ENCODE measurements around the gene KRT33A.

KRT33A gene

DNA sequence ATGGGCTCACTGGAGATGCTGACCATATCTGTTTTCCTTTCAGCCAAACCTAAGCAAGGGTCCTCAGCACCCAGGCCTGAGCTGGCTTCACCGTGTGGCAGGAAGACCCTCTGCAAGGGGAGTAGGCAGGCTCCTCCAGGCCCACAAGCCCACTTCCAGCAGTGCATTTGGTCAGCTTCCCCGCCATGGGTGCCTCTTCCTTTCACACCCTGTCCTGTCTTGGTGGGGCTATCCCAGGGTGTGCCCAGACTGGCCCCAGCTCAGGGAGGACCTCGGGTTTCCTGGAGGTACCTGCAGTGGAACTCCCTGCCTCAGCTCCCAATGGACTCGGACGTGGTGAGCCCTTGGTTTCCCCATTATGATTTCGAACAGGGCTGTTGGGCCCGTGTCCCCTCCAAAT, 22.4 kb downstream of the KRT33A start:
- TF ChIP-seq, protein P1, sequence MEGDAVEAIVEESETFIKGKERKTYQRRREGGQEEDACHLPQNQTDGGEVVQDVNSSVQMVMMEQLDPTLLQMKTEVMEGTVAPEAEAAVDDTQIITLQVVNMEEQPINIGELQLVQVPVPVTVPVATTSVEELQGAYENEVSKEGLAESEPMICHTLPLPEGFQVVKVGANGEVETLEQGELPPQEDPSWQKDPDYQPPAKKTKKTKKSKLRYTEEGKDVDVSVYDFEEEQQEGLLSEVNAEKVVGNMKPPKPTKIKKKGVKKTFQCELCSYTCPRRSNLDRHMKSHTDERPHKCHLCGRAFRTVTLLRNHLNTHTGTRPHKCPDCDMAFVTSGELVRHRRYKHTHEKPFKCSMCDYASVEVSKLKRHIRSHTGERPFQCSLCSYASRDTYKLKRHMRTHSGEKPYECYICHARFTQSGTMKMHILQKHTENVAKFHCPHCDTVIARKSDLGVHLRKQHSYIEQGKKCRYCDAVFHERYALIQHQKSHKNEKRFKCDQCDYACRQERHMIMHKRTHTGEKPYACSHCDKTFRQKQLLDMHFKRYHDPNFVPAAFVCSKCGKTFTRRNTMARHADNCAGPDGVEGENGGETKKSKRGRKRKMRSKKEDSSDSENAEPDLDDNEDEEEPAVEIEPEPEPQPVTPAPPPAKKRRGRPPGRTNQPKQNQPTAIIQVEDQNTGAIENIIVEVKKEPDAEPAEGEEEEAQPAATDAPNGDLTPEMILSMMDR (IDR thresholded peaks at IDR 0.05; ENCODE audit: borderline replicate concordance, insufficient read depth, low read depth, low read length) = no peak
- H3K4me3 ChIP-seq (ENCODE audit: low read depth, low read length) = no peak overlapping the region

DNA sequence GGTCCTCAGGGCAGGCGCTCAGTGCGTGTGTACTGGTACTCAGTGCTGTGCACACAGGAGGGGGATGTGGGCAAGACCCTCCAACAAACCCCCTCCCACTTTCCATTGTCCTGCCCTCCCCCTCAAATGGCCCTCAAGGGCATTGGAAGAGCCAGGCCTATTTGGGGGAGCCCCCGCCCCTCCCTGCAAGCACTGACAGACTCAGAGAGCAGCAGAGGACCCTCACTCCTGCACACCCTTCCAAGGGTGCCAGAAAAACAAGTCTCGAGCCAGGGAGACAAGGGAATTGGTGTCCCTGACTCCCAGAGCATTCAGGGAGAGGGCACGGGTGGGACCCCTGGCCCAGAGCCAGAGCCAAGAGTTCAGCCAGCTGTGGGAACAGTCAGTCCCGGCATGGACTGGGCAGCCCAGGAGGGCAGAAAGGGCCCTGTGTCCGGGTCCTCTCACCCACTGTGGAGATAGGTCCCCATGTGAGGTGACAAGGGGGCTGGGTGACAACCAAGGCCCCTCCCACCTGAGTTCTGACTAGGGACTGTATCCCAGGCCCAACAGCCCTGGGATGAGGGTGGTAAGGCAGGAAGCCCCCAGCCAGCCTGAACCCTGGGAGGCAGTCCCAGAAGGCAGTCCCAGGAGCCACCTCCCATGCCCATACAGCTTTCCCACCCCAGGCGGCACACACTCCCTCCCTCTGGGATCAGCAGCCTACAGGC, 23.1 kb downstream of the KRT33A start:
- no peak overlapping the region for H3K4me3 ChIP-seq (ENCODE audit: low read depth, low read length)
- TF ChIP-seq, protein P1 (IDR thresholded peaks at IDR 0.05; ENCODE audit: borderline replicate concordance, insufficient read depth, low read depth, low read length) = no peak

DNA sequence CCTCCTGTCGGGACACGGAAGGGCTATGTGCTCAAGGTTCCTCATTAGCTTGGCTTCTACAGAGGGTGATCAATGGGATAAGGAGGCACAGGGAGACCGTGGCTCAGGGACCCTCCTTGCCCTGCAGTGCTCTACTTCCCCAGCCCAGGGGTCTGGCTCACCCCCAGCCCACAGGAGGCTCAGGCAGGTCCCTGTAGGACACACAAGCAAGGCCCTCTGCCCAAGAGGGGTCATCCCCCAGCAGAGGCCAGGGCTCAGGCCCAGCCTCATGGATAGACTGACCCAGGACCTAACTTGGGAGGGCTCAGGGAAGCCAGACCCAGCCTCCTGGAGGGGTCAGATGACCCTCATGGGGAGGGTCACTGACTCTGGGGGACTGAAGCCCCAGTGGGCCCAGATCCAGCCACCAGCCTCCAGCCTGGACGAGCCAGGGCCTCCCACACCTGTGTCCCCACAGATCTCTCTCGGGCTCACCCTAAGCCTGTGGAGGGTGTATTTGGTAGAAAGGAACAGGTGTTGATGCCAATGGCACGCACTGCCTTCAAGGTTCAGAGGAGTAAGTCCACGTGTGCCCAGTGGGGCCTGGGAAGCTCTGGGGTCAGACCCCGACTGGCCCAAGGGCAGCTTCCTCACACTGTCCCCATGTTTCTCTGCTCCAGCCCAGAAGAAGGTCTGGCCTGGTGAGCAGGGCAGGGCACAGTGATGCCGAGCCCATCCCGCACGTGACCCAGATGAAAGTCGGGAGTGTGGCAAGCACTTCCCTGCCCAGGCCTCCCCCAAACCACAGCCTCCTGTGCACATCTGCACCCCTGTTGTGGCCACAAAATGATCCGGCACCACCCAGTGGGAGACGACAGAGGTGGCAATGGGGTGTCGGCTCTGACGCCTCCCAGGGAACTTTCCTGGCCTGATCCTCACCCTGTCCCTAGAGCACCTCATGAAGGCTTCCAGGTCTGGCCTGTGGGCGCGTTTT, 24.2 kb downstream of the KRT33A start:
- TF ChIP-seq, protein P1 (IDR thresholded peaks at IDR 0.05; ENCODE audit: borderline replicate concordance, insufficient read depth, low read depth, low read length) = no peak
- no peak overlapping the region for H3K4me3 ChIP-seq (ENCODE audit: low read depth, low read length)

DNA sequence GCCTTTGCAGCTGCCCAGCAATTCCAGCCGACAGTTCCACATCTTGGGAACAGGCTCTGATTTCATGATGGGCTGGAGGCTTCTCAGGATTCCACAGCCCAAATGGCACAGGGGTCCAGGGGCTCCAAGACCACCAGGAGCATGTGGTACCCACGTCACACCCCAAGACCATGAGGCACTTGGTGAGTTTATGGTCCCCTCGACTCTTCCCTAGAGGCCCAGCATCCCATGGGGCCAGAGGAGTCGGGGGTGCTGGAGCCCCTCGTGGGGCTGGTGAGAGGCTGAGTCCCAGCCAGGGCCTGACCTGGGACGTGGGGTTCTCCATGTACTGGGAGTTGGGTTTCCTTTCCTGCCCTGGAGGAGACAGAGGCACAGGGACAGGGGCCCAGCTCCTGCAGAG, 25.0 kb downstream of the KRT33A start:
- TF ChIP-seq, protein P1 (IDR thresholded peaks at IDR 0.05; ENCODE audit: borderline replicate concordance, insufficient read depth, low read depth, low read length) = no peak
- H3K4me3 ChIP-seq (ENCODE audit: low read depth, low read length) = no peak overlapping the region

DNA sequence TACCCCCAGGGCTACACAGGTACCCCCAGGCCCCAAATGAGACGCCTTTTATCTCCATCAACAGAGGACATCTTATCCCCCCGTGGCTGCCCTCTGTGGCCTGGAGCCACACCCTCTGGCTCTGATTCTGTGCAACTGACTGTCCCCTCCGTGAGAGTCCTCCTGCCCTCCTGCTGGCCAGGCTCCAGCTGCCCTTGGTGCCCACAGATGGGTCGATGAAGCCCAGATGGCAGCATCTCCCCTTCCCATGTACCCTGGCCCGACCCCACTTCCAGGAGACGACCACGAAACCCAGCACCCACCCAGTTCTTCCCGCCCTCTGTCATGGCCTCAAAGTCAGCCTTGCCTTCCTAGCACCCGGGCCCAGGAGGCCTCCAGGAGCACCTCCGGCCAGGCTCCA, 25.5 kb downstream of the KRT33A start:
- no peak overlapping the region for H3K4me3 ChIP-seq (ENCODE audit: low read depth, low read length)

DNA sequence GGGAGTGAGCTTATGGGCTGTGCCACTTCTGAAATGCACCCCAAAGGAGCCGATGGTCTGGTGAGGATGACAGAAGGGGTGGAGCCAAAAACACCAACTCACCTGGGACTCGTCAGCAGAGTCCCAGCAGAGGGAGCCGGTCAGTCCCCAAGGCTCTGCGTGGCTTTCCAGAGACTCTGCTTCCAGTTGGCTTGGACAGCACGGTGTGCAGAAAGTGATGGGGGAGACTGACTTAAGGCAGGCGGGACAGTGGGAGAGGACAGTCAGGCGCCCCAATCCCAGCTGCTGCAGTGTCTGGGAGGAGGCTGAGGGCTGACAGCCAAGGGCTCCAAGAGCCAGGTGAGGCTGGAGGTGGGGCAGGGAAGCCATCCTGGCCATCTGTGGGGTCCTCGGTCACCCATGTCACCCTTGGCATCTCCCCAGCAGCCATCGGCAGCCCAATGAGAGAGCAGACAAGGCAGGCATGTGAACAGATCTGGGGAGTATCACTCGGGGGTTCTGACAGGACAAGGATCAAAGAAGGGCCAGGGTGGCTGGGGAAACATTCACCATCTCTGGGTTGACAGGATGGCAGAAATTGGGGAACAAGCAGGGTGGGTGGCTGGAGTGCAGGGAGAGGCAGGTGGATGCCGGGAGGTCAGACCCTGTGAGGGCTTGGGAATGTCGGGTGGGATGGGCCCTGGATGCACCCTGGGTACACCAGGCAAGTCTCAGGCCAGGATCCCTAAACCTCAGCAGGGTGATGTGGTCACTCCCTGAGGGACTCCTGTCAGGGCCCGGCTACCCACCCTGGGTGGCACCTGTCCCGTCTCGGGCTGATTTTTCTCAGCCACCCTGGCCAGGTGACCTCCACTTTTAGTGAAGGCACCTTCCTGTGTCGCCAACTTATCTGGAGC, 26.2 kb downstream of the KRT33A start:
- H3K4me3 ChIP-seq (ENCODE audit: low read depth, low read length) = no peak overlapping the region
- TF ChIP-seq, protein P1 (IDR thresholded peaks at IDR 0.05; ENCODE audit: borderline replicate concordance, insufficient read depth, low read depth, low read length) = peak; percentile 7; the same call in 1 of the 2 replicates

More for the DNA sequence above, 25.5 kb downstream of the KRT33A start:
- TF ChIP-seq, protein P1 (IDR thresholded peaks at IDR 0.05; ENCODE audit: borderline replicate concordance, insufficient read depth, low read depth, low read length) = no peak
